Measurements from ENCODE around the gene FTO. TPM values are rescaled to one million over a fixed set of nuclear protein-coding genes. Genes with fewer than 3 reads are reported as not detected.

FTO gene
- total RNA-seq, 1 donor from 2014 or later = 75.6 TPM

GRCh38 chr16:54049591-54050458 lies 345.9 kb downstream of the FTO start:
- Histone ChIP-seq H3K27ac (no peak overlapping the region), H3K27me3 (no peaks in the 10 kb centered on the region), H3K36me3 (no peaks in the 10 kb centered on the region), H3K4me3 (no peak overlapping the region), H3K9me3 (no peaks in the 10 kb centered on the region), H3K4me1 (no peaks in the 10 kb centered on the region)
- no peak for ATAC-seq
- intact Hi-C loops (cut with DNase I) = no loop called here
- no peak for TF ChIP-seq CTCF (IDR thresholded peaks at IDR 0.05)
- no peak for DNase-seq

- no peak overlapping the region for H3K27ac ChIP-seq
- no peaks in the 10 kb centered on the region for H3K4me1 ChIP-seq
- DNase-seq = no peak
- intact Hi-C loops (cut with DNase I) = no loop called here
- no peaks in the 10 kb centered on the region for H3K36me3 ChIP-seq
- H3K4me3 ChIP-seq = no peak overlapping the region
- H3K27me3 ChIP-seq = no peaks in the 10 kb centered on the region
- H3K9me3 ChIP-seq = no peaks in the 10 kb centered on the region
- ATAC-seq = no peak
- no peak for TF ChIP-seq CTCF (IDR thresholded peaks at IDR 0.05)
These were observed 346.7 kb downstream of the FTO start for GRCh38 chr16:54050459-54051210.

DNA sequence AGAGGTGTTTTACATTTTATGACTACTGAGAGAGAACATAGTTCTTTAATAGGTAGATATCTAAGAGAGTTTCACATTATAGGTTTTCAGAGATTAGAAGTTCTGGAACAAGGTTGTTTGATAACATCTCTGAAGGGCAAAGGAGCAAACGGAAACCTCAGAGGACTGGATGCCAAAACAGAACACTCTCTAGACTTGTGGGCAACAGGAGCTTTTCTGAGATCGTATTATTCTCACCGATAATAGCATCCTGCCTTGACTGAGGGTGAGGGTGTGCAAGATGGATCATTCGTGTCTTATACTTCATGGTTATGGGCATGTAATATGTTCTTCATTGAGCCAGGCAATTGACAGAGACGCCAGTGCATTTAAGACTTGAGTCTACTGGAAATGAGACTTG lies 347.9 kb downstream of the FTO start:
- no peak for ATAC-seq
- intact Hi-C loops (cut with DNase I) = no loop called here

GRCh38 chr16:54052271-54052670 lies 348.3 kb downstream of the FTO start:
- TF ChIP-seq CTCF (IDR thresholded peaks at IDR 0.05) = no peak
- no peaks in the 10 kb centered on the region for H3K4me1 ChIP-seq
- intact Hi-C loops (cut with DNase I) = no loop called here

More for the DNA sequence above, 347.9 kb downstream of the FTO start:
- no peak for DNase-seq
- no peaks in the 10 kb centered on the region for H3K4me1 ChIP-seq
- H3K36me3 ChIP-seq = no peaks in the 10 kb centered on the region
- no peak overlapping the region for H3K27ac ChIP-seq
- no peaks in the 10 kb centered on the region for H3K9me3 ChIP-seq
- no peaks in the 10 kb centered on the region for H3K27me3 ChIP-seq
- no peak for TF ChIP-seq CTCF (IDR thresholded peaks at IDR 0.05)
- H3K4me3 ChIP-seq = no peak overlapping the region

DNA sequence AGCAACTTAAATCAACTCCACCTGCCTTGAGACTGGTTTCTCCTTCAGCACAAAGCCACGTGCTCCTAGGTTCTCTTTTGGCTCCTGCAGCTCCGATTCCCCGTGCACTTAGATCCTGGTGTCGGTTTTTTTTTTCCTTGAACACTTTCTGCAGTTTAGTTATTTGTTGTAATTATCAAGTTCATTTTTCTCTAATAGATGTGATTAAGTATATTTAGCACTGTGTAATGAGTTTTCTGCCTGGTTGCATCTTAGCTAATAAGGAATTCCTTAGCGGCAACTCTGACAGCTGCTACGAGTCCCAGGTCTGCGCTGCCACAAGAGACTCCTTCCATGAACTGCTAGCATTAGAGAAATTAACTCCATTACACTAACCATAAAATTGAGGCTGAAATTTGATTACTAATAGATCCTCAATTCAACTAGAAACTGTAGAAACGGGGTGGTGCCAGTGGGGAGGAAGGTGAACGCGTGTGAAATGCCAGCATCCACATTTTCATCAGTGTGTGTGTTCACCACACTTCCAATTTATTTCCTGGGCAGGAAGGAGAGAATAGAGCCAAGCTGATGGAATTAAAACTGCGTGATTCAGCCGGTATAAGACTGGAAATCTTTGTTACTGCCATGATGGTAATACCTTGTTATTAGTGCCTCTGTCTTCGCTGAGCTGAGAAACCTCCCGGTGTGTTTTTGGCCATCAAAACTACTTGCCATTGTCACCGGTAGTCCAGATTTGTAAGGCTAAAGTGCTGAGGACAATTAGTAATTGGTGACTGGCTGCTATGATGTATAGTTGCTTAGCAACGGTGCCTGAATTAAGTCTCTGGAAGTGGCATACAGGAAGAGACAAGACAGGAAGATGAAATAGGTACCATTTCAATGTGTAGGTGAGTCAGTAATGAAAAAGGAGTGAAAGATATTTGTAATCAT lies 350.2 kb downstream of the FTO start:
- TF ChIP-seq CTCF (IDR thresholded peaks at IDR 0.05) = no peak

More at GRCh38 chr16:54052271-54052670, 348.3 kb downstream of the FTO start:
- no peak for ATAC-seq
- no peak for DNase-seq
- Histone ChIP-seq H3K36me3 (no peaks in the 10 kb centered on the region), H3K27me3 (no peaks in the 10 kb centered on the region), H3K27ac (no peak overlapping the region), H3K4me3 (no peak overlapping the region), H3K9me3 (no peaks in the 10 kb centered on the region)

More for the DNA sequence above, 350.2 kb downstream of the FTO start:
- ATAC-seq (no peak), DNase-seq (no peak)
- no peaks in the 10 kb centered on the region for H3K36me3 ChIP-seq
- H3K4me3 ChIP-seq = no peak overlapping the region
- H3K27me3 ChIP-seq = no peaks in the 10 kb centered on the region
- intact Hi-C loops (cut with DNase I) = no loop called here
- no peaks in the 10 kb centered on the region for H3K4me1 ChIP-seq
- H3K9me3 ChIP-seq = no peaks in the 10 kb centered on the region
- no peak overlapping the region for H3K27ac ChIP-seq

Measured in upper lobe of right lung (tissue), 1 donor.